Left forelimb (tissue), 1 donor: ENCODE measurements around the gene CASP8.
"Not testable (repeated sequence)": the region's sequence is repeated elsewhere in the genome, so short reads cannot be mapped to it uniquely, and the experiment has no call there.

ENCODE experiments used
- DNase-seq: peaks from one replicate; pipeline ENCODE4 v3.0.0-alpha.2; 2018; ENCODE audit warnings: low spot score

CASP8 gene

GRCh38 chr2:201260302-201260800 lies at the start of gene CASP8:
CASP8 (plus strand) TSS chr2:201260536; CDS start chr2:201266487, 5,951 bp downstream.
- DNase-seq: no peak

- DNase-seq: no peak
Measured at GRCh38 chr2:201215963-201216362, 44.4 kb upstream of the CASP8 start.

- DNase-seq: no peak
Measured at GRCh38 chr2:201216918-201217317, 43.4 kb upstream of the CASP8 start.

- DNase-seq: no peak
Measured at GRCh38 chr2:201218780-201219179, 41.6 kb upstream of the CASP8 start.

- no peak for DNase-seq
Measured at GRCh38 chr2:201219328-201220096, 40.8 kb upstream of the CASP8 start.

GRCh38 chr2:201220102-201220570 lies 40.2 kb upstream of the CASP8 start:
- DNase-seq: no peak

- DNase-seq: no peak
Measured at GRCh38 chr2:201223089-201224073, 37.0 kb upstream of the CASP8 start.

GRCh38 chr2:201228271-201228911 lies 31.9 kb upstream of the CASP8 start:
- DNase-seq: no peak

- DNase-seq: no peak
Measured at GRCh38 chr2:201228912-201229290, 31.4 kb upstream of the CASP8 start.

GRCh38 chr2:201231781-201232466 lies 28.4 kb upstream of the CASP8 start:
- peak; percentile 82 for DNase-seq

- no peak for DNase-seq
Measured at GRCh38 chr2:201232467-201232815, 27.9 kb upstream of the CASP8 start.

GRCh38 chr2:201233192-201233811 lies 27.0 kb upstream of the CASP8 start:
- no peak for DNase-seq

GRCh38 chr2:201233812-201234662 lies 26.3 kb upstream of the CASP8 start:
- DNase-seq: no peak

GRCh38 chr2:201234663-201235135 lies 25.6 kb upstream of the CASP8 start:
- no peak for DNase-seq

GRCh38 chr2:201235860-201236811 lies 24.2 kb upstream of the CASP8 start:
- DNase-seq: no peak

GRCh38 chr2:201237486-201238123 lies 22.7 kb upstream of the CASP8 start:
- no peak for DNase-seq

GRCh38 chr2:201239167-201239935 lies 21.0 kb upstream of the CASP8 start:
- DNase-seq: not testable (repeated sequence)
